ENCODE measurements around the gene ATXN1.

GRCh38 chr6:16700916-16701234 is 60.4 kb downstream of the ATXN1 start:
- TF ChIP-seq MAX (IDR thresholded peaks at IDR 0.05) (no peak), CTCF (IDR thresholded peaks at IDR 0.05) (no peak)
